ENCODE measurements around the gene KLRC1. TPM values are rescaled to one million over a fixed set of nuclear protein-coding genes. Genes with fewer than 3 reads are reported as not detected.

KLRC1 gene
- not detected in 2 replicates for total RNA-seq

GRCh38 chr12:10453156-10453555 lies at the start of gene KLRC1:
Gene KLRC1, minus strand, starts transcription at chr12:10453377. Its CDS starts 2,221 bp downstream, at chr12:10451156.

DNA sequence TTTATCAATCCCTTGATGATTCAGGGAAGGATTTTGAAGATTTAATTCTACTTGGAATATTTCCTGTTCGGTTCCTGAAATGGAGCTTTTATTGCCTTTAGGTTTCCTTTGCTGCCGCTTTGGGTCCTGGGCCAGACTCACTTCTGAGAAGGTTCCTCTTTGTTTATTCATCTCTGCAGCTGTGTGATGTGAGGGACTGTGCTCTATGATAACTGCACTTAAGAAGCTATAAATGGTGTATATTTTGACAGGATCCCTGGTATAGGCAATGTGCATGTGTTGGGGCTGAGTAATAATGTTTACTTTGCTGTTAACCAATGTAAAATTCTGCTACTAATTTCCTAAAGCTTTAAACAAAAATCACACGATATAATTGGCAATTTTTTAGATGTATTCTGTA lies 17.4 kb downstream of the KLRC1 start, which contains the start of gene KLRC2:
Gene KLRC2, minus strand, starts transcription at position 195 of the 400 bp plus-strand sequence. Its CDS starts 24 bp downstream, at position 171.

GRCh38 chr12:10420334-10420733 lies 32.8 kb downstream of the KLRC1 start, which contains the start of gene KLRC3:
Gene KLRC3, minus strand, starts transcription at chr12:10420595. Its CDS starts 45 bp downstream, at chr12:10420550.

DNA sequence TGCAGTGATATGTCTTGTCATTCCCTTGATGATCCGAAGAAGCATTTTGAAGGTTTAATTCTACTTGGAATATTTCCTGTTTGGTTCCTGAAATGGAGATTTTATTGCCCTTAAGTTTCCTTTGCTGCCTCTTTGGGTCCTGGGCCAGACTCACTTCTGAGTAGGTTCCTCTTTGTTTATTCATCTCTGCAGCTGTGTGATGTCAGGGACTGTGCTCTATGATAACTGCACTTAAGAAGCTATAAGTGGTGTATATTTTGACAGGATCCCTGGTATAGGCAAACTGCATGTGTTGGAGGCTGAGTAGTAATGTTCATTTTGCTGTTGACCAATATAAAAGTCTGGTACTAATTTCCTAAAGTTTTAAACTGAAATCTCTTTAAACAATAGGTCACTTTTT lies 43.8 kb downstream of the KLRC1 start, which contains the start of gene KLRC4:
Gene KLRC4, minus strand, starts transcription at position 366 of the 400 bp plus-strand sequence. Its CDS starts 182 bp downstream, at position 184.

Other genes with a start within 250 kb of the KLRC1 start
- gene GABARAPL1, start 240.5 kb downstream of the KLRC1 start, total RNA-seq, result 62.6 and 67.0 TPM in 2 replicates
- 0.50 and 0.65 TPM in 2 replicates for gene KLRD1, start 145.5 kb downstream of the KLRC1 start, total RNA-seq
- gene KLRK1, start 63.3 kb downstream of the KLRC1 start, total RNA-seq, result not detected in 2 replicates
- gene KLRC4, start 43.6 kb downstream of the KLRC1 start, total RNA-seq, result not detected in 2 replicates
- not detected in 2 replicates for gene KLRC3, start 32.8 kb downstream of the KLRC1 start, total RNA-seq
- not detected in 2 replicates for gene KLRC2, start 17.4 kb downstream of the KLRC1 start, total RNA-seq
- 0.65 and 14.8 TPM in 2 replicates for gene EIF2S3B, start 52.5 kb upstream of the KLRC1 start, total RNA-seq
- 18.1 and 20.1 TPM in 2 replicates for gene MAGOHB, start 160.2 kb upstream of the KLRC1 start, total RNA-seq
- gene STYK1, start 220.7 kb upstream of the KLRC1 start, total RNA-seq, result 0.53 and 2.3 TPM in 2 replicates

All from smooth muscle cell of the pulmonary artery (primary cell).